ENCODE measurements around the gene TRIP13. TPM values are rescaled to one million over a fixed set of nuclear protein-coding genes. Genes with fewer than 3 reads are reported as not detected.

The TRIP13 gene
- total and polyA plus RNA-seq, 2 experiments from 2014 or later, result 42.5 to 44.8 TPM

GRCh38 chr5:927172-928015 lies 34.7 kb downstream of the TRIP13 start:
- Mint-ChIP-seq H3K27ac (no peak overlapping the region), H3K9me3 (no peaks in the 10 kb centered on the region), H3K4me1 (peaks cover 2% of the 10 kb centered on the region; the same call in 2 of the 3 replicates), H3K36me3 (ENCODE audit: low read depth) (no peaks in the 10 kb centered on the region; the same call in 2 of the 3 replicates), H3K27me3 (ENCODE audit: insufficient read depth, low read depth, poor library complexity) (peaks cover 17% of the 10 kb centered on the region), H3K4me3 (peak overlapping the region; percentile 46)
- H3K4me1 ChIP-seq (ENCODE audit: insufficient read depth), result no peaks in the 10 kb centered on the region
- H3K27me3 ChIP-seq (ENCODE audit: insufficient read depth), result peaks cover 23% of the 10 kb centered on the region
- H3K4me2 ChIP-seq, result peak overlapping the region; percentile 87
- H3K9me2 ChIP-seq (ENCODE audit: insufficient read depth), result no peaks in the 10 kb centered on the region
- no peak for TF ChIP-seq ETS1 (IDR thresholded peaks at IDR 0.05)
- TF ChIP-seq CTCF (conservative IDR thresholded peaks at IDR 0.05; ENCODE audit: low read depth in 2 of 2), result no peak
- TF ChIP-seq STAT1 (IDR thresholded peaks at IDR 0.05; ENCODE audit: unreplicated experiment), result no peak
- TF ChIP-seq REST (IDR thresholded peaks at IDR 0.05; ENCODE audit: unreplicated experiment), result no peak
- no peak for TF ChIP-seq ZNF462 (CRISPR knock-in tag; IDR thresholded peaks at IDR 0.05)
- no peak for TF ChIP-seq JUNB (IDR thresholded peaks at IDR 0.05; ENCODE audit: unreplicated experiment)
- TF ChIP-seq POLR2AphosphoS5 (IDR thresholded peaks at IDR 0.05; ENCODE audit: low read depth), result no peak
- TF ChIP-seq EZH2phosphoT487 (IDR thresholded peaks at IDR 0.05; ENCODE audit: unreplicated experiment), result no peak
- no peak for TF ChIP-seq CREB1 (CRISPR knock-in tag; IDR thresholded peaks at IDR 0.05; ENCODE audit: low read depth)
- TF ChIP-seq ZNF114 (CRISPR knock-in tag; IDR thresholded peaks at IDR 0.05), result no peak
- TF ChIP-seq EZH2 (IDR thresholded peaks at IDR 0.05; ENCODE audit: low read depth, unreplicated experiment), result no peak
- no peak for TF ChIP-seq ZNF331 (CRISPR knock-in tag; IDR thresholded peaks at IDR 0.05; ENCODE audit: low read depth)
- TF ChIP-seq NANOG (IDR thresholded peaks at IDR 0.05; ENCODE audit: borderline replicate concordance), result no peak
- 0 out of 2 replicates have a peak, but pooled peaks cover 8% of the 10 kb centered on the region for H4K20me1 ChIP-seq (replicated peaks; ENCODE audit: insufficient read depth)
- DNase-seq (ENCODE audit: low spot score), result no peak
- H3K36me3 ChIP-seq (ENCODE audit: insufficient read depth), result no peaks in the 10 kb centered on the region
- peak overlapping the region; percentile 96 for H2AFZ ChIP-seq
- no peak overlapping the region for H3K27ac ChIP-seq (ENCODE audit: low read depth)
- no peaks in the 10 kb centered on the region for H3K79me2 ChIP-seq (replicated peaks; ENCODE audit: insufficient read depth)
- H3K4me3 ChIP-seq, result peak overlapping the region; percentile 61
- ATAC-seq, result peak; percentile 9
- H3F3A ChIP-seq (replicated peaks; ENCODE audit: low read depth), result no peaks in the 10 kb centered on the region
